Measurements from ENCODE around the gene RADIL. TPM values are rescaled to one million over a fixed set of nuclear protein-coding genes. Genes with fewer than 3 reads are reported as not detected.

The RADIL gene
- polyA plus RNA-seq, 1 donor (not counting 4 experiments of a cell fraction or from before 2014, with no cell fraction given): not detected

DNA sequence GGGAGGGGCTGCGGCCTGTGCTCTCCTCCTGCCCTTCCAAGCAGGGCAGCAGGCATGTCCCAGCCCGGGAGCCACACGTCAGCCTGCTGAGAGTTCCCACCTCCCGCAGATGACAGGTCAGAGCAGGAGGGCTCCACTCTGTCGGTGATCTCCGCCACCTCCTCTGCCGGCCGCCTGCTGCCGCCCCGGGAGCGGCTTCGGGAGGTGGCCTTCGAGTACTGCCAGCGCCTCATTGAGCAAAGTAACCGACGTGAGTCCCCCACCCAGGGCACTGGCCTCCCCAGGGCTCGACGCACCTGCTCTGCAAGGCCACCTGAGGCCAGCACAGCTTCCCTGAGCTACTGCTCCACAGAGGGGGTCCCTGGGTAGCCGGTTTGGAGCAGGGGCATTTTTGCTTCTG lies 98.7 kb downstream of the RADIL start:
- H3K9me1 ChIP-seq (ENCODE audit: control insufficient read depth, extremely low read depth, insufficient read depth, low read length): no peaks in the 10 kb centered on the region
- no peak for FAIRE-seq
- H3K27me3 ChIP-seq (ENCODE audit: control insufficient read depth, extremely low read depth, insufficient read depth, low read length): no peaks in the 10 kb centered on the region
- H3K27ac ChIP-seq (ENCODE audit: control insufficient read depth, insufficient read depth, low read length): no peak overlapping the region
- H3K4me1 ChIP-seq (ENCODE audit: control insufficient read depth, extremely low read depth, insufficient read depth, low read length): no peaks in the 10 kb centered on the region
- H3K79me2 ChIP-seq (ENCODE audit: control insufficient read depth, insufficient read depth, low read length): peaks cover 4% of the 10 kb centered on the region
- no peak for DNase-seq (ENCODE audit: low read depth, low spot score)
- dilution Hi-C loops (cut with MboI; ENCODE audit: extremely low pct_ligation_motif_present, low sequenced_read_pairs): no loop called here
- H4K20me1 ChIP-seq (ENCODE audit: control insufficient read depth, extremely low read depth, insufficient read depth, low read length): no peaks in the 10 kb centered on the region
- TF ChIP-seq CTCF (optimal IDR thresholded peaks at IDR 0.05 in 1 of 3, IDR thresholded peaks at IDR 0.05 in 1 of 3, conservative IDR thresholded peaks at IDR 0.05 in 1 of 3; ENCODE audit: extremely low read depth in 1 of 3, insufficient read depth in 2 of 3, low read length in 3 of 3): no peak
- no peak for TF ChIP-seq EZH2 (IDR thresholded peaks at IDR 0.05; ENCODE audit: low read length)
- H3K9ac ChIP-seq (ENCODE audit: control insufficient read depth, extremely low read depth, insufficient read depth, low read length): no peak overlapping the region
- H3K4me3 ChIP-seq (ENCODE audit: control insufficient read depth in 2 of 3, extremely low read depth in 1 of 3, insufficient read depth in 2 of 3, low read depth in 1 of 3, low read length in 3 of 3): no peak overlapping the region
- H3K4me2 ChIP-seq (ENCODE audit: control insufficient read depth, extremely low read depth, insufficient read depth, low read depth, low read length): no peak overlapping the region
- H3K9me3 ChIP-seq (ENCODE audit: control insufficient read depth, low read depth, low read length): no peaks in the 10 kb centered on the region
- H3K36me3 ChIP-seq (ENCODE audit: control insufficient read depth in 2 of 2, extremely low read depth in 1 of 2, insufficient read depth in 2 of 2, low read length in 2 of 2): peaks cover 24 to 50% of the 10 kb centered on the region in 2 experiments
- no peak overlapping the region for H2AFZ ChIP-seq (ENCODE audit: control insufficient read depth, low read length)

DNA sequence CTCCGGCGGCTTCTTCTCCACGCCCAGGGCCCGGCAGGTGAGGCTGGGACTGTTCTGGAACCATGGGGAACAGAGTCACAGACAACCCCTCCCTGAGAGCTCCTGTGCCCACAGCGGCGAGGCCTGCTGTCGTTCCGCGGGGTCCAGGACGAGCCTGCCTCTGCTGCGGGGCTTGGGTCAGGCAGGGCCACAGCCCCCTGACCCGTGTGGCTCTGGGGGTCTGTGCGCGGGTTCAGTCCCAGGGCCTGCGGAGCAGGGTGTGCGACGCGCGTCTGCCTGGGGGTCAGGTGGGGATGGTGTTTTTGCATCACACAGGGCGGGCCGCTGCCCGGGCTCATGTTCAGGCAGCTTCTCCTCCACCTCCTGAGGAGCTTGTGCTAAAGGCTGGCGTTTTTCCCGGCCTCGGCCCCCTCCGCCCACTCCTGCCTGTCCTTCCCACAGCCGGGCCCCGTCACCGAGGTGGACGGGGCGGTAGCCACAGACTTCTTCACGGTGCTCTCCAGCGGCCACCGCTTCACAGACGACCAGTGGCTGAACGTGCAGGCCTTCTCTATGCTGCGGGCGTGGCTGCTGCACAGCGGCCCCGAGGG lies 99.7 kb downstream of the RADIL start:
- Histone ChIP-seq H4K20me1 (ENCODE audit: control insufficient read depth, extremely low read depth, insufficient read depth, low read length) (no peaks in the 10 kb centered on the region), H3K4me1 (ENCODE audit: control insufficient read depth, extremely low read depth, insufficient read depth, low read length) (no peaks in the 10 kb centered on the region), H3K9ac (ENCODE audit: control insufficient read depth, extremely low read depth, insufficient read depth, low read length) (no peak overlapping the region), H3K4me2 (ENCODE audit: control insufficient read depth, extremely low read depth, insufficient read depth, low read depth, low read length) (no peak overlapping the region), H3K9me1 (ENCODE audit: control insufficient read depth, extremely low read depth, insufficient read depth, low read length) (no peaks in the 10 kb centered on the region), H3K36me3 (ENCODE audit: control insufficient read depth in 2 of 2, extremely low read depth in 1 of 2, insufficient read depth in 2 of 2, low read length in 2 of 2) (peaks cover 24 to 44% of the 10 kb centered on the region in 2 experiments), H3K4me3 (ENCODE audit: control insufficient read depth in 2 of 3, extremely low read depth in 1 of 3, insufficient read depth in 2 of 3, low read depth in 1 of 3, low read length in 3 of 3) (no peak overlapping the region), H3K79me2 (ENCODE audit: control insufficient read depth, insufficient read depth, low read length) (peaks cover 5% of the 10 kb centered on the region), H2AFZ (ENCODE audit: control insufficient read depth, low read length) (no peak overlapping the region), H3K9me3 (ENCODE audit: control insufficient read depth, low read depth, low read length) (no peaks in the 10 kb centered on the region), H3K27me3 (ENCODE audit: control insufficient read depth, extremely low read depth, insufficient read depth, low read length) (no peaks in the 10 kb centered on the region), H3K27ac (ENCODE audit: control insufficient read depth, insufficient read depth, low read length) (no peak overlapping the region)
- dilution Hi-C loops (cut with MboI; ENCODE audit: extremely low pct_ligation_motif_present, low sequenced_read_pairs): no loop called here
- FAIRE-seq (no peak), DNase-seq (ENCODE audit: low read depth, low spot score) (no peak)
- TF ChIP-seq CTCF (optimal IDR thresholded peaks at IDR 0.05 in 1 of 3, IDR thresholded peaks at IDR 0.05 in 1 of 3, conservative IDR thresholded peaks at IDR 0.05 in 1 of 3; ENCODE audit: extremely low read depth in 1 of 3, insufficient read depth in 2 of 3, low read length in 3 of 3) (no peak), EZH2 (IDR thresholded peaks at IDR 0.05; ENCODE audit: low read length) (no peak)

Measured in keratinocyte (primary cell).